ENCODE measurements around the gene POLDIP2. TPM values are rescaled to one million over a fixed set of nuclear protein-coding genes. Genes with fewer than 3 reads are reported as not detected.

POLDIP2 gene
- polyA plus RNA-seq, 5 donors = 56.2 to 68.3 (median 58.9) TPM

DNA sequence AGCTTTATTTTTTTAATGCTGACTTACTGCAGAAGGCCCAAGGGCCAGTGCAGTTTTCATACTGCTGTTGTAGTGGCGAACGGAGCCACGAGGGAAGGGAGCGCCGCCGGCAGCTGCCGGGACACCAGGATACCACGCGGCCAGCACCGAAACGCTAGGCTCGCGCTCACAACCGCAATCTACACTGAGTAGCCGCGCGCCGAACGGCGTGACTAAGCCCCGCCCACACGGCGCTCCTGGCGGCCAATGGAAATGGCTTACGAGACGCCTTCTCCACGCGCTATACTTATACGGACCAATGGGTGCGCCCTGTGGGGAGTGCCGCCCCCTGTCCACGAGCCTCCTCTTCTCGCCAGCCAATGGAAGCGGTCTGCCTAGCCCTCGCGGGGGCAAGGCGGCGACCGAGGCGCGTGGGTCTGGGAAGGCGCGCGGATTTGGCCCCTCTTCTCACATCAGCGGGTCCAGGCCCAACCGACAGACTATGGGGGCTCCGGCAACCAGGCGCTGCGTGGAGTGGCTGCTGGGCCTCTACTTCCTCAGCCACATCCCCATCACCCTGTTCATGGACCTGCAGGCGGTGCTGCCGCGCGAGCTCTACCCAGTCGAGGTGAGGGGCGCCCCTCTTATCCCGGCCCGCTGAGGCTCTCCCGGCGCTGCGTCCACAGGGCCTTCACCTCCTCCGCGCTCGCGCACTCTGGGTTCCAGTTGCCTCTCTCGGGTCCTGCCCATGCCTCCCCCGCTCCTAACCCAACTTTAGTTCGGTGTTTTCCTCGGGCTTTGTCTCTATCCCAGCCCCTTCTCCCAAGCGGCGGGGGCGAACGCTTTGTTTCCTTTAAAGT, 38.3 kb downstream of the POLDIP2 start, which contains the start of gene TMEM97:
Gene TMEM97 (plus strand): TSS at position 442 of the 839 bp plus-strand sequence. CDS start 40 bp downstream, at position 482.
- peak; percentile 93 for DNase-seq

DNA sequence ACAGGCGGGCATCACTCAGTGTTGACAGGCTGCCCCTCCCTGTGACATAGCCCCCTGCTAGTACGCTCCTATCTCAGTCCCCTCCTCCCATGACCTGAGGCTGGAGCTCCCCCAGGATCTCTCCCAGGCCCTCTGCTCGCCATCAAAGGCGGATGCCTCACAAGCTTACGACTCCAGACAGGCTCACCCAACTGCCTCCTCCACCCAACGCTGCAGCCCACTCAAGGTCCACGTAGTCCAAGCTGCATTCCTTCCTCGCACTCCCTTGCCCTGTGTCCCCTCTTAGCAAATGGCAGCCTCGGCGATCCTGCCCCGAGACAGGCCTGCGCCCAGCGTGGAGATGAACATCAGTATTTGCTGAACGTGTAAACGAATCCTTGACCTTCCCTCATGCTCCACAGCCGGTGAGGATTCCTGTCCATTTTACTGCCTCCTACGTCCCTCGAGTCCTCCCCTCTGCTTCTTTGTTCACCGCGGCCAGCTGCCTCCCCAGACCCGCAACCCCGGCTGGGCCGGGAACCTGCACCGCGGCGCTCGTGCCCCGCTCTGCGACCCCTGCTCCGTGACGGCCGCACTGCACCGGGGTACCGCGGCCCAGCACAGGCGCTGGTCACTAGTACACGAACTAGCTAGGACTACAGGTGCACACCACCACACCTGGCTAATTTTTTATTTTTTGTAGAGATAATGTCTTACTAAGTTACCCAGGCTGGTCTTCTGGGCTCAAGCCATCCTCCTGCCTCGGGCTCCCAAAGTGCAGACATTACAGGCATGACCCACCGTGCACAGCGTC, 39.2 kb downstream of the POLDIP2 start:
- DNase-seq = no peak

DNA sequence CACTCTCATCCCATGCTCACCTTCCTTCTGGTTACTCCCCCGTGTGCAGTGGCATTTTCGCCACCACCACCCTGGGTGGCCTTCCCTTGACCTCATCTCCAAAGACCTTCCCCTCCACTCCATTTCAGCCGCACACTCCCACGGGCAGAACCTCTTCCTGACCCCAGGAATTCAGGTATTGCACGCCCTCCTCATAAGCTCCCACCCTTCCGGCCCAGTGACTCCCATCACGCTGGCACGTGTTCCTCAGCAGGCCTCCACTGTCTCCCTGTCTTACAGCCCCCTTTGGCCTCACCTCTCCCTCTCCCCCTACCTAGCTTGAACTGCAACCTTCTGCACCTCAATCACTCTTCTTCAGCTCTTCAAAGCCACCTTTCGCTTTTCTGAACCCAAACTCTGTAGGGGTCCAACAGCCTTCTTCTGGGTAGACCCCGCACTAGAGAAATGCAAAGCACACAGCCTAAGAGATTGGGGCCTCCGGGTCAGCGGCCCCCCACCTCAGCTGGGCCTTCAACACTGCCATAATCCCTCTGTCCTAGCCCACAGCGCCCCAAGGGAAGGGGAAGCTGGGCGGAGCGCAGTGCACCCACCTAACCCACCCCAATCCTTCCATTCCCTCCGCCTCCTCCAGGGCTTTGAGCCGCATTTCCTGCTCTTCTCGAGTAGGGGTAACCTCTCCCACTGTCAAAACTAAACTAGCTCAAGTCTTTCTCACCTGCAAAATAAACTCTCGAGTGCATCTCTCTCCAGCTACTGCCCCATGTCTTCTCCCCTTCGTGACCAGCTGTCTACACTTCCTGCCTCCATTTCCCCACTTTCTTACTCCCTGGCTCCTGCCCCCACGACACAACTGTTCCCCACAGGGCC, 40.0 kb downstream of the POLDIP2 start:
- DNase-seq = no peak

DNA sequence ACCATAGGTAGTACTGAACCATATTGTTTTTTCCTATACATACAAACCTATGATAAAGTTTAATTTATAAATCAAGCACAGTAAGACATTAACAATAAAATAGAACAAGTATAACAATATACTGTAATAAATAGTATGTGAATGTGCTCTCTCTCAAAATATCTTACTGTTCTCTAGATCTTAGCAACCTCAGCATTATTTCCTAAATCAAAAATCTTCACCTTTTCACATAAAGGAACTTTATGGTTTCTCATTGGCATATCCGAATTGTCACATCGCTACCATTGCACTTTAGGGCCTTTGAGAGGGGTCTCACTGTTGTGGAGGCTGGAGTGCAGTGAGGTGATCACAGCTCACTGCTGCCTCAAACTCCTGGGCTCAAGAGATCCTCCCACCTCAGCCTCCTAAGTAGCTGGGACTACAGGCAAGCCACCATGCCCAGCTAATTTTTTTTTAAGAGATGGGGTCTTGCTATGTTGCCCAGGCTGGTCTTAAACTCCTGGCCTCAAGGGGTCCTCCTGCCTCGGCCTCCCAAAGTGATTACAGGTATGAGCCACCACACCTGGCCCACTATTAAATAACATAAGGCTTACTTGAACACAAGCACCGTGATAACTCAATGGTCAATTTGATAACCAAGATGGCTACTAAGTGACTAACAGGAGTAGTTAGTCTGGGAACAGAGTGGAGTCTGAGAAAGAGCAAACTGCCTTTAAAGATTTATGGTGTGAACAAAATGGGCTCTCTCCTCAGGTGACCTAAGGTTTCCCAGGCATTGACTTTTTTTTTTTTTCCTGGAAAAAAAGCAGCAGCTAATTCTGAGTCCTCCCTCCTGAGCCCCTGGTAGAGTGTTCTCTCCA, 41.3 kb downstream of the POLDIP2 start:
- no peak for DNase-seq

DNA sequence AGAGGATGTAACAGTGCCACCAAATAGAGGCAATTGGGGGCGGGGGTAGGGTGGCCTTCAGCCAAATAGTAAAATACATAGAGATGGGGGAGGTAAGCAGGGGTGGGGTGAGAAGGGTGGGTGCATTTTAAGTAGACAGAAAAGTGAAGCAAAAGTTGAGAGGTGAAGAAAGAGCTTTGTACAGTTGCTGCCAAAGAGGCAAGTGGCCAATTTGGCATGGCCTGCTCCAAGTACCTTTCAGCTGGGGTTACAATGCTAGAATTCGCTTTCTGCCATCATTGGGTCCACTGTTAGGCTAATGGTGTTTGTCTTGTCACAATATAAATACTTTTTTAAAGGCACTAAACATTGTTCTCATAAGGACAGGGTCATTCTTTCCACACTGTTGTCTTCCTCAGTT, 43.5 kb downstream of the POLDIP2 start:
- DNase-seq = no peak

DNA sequence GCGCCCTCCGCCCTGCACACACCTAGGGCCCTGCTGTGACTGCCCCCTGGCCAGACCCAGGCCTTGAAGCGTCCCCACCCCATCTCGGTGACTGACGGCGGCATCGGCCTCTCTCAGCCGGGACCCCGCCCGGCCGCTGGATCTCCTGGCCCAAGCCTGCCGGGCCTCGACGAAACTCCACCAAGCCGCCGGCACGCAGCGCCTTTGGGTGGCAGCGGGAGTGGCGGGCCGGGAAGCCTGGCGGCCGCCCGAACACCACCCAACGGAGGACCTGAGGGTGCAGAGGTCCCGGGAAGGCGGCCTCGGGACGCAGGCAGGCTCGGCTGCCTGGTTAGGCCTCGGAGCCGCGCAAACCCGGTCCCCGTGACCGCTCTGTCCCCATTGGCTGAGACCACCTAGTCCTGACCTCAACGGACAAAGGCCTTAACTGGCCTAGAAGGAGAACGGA, 50.3 kb downstream of the POLDIP2 start:
- no peak for DNase-seq

DNA sequence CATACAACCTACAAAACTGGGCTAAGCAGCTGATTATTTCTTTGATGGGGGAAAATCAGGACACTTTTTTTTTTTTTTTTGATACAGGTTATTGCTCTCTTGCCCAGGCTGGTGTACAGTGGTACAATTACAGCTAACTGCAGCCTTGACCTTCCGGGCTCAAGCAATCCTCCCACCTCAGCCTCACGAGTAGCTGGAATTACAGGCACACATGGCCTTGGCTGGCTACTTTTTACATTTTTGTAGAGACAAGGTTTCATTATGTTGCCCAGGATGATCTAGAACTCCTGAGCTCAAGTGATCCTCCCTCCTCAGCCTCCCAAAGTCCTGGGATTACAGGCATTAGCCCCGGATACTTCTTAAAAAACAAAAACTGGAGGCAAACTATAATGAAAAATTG, 58.9 kb downstream of the POLDIP2 start:
- DNase-seq = no peak

Other genes starting within 250 kb of the POLDIP2 start
- gene TMEM97, start 38.3 kb downstream of the POLDIP2 start, polyA plus RNA-seq (ENCODE audit: insufficient read depth in 1 of 5, insufficient read length in 5 of 5, low replicate concordance in 1 of 5) = 10 to 100 TPM; 41.2 to 46.7 (median 42.3) TPM
- 10 to 100 TPM; 54.2 to 62.2 (median 57.6) TPM for gene IFT20, start 22.1 kb downstream of the POLDIP2 start, polyA plus RNA-seq (ENCODE audit: insufficient read depth in 1 of 5, insufficient read length in 5 of 5, low replicate concordance in 1 of 5)
- gene TNFAIP1, start 21.8 kb downstream of the POLDIP2 start, polyA plus RNA-seq (ENCODE audit: insufficient read depth in 1 of 5, insufficient read length in 5 of 5, low replicate concordance in 1 of 5) = 10 to 100 TPM; 32.2 to 42.1 (median 36.2) TPM
- gene SEBOX, start 7.7 kb upstream of the POLDIP2 start, polyA plus RNA-seq (ENCODE audit: insufficient read depth in 1 of 5, insufficient read length in 5 of 5, low replicate concordance in 1 of 5) = not detected
- 10 to 100 TPM in 1 of 5 donors, under 1 TPM in 4; 0.35 to 11.6 (median 0.51) TPM for gene VTN, start 12.8 kb upstream of the POLDIP2 start, polyA plus RNA-seq (ENCODE audit: insufficient read depth in 1 of 5, insufficient read length in 5 of 5, low replicate concordance in 1 of 5)
- 10 to 100 TPM in 4 of 5 donors, 1 to 10 TPM in 1; 8.5 to 13.4 (median 12.0) TPM for gene SARM1, start 14.2 kb upstream of the POLDIP2 start, polyA plus RNA-seq (ENCODE audit: insufficient read depth in 1 of 5, insufficient read length in 5 of 5, low replicate concordance in 1 of 5)
- gene SLC46A1, start 48.7 kb upstream of the POLDIP2 start, polyA plus RNA-seq (ENCODE audit: insufficient read depth in 1 of 5, insufficient read length in 5 of 5, low replicate concordance in 1 of 5) = 10 to 100 TPM in 1 of 5 donors, 1 to 10 TPM in 4; 6.4 to 10.8 (median 9.4) TPM
- gene SLC13A2, start 116.1 kb upstream of the POLDIP2 start, polyA plus RNA-seq (ENCODE audit: insufficient read depth in 1 of 5, insufficient read length in 5 of 5, low replicate concordance in 1 of 5) = under 1 TPM in 4 of 5 donors, not detected in 1; 0.14 to 0.48 (median 0.30) TPM
- under 1 TPM in 4 of 5 donors, not detected in 1; 0.06 to 0.19 (median 0.16) TPM for gene FOXN1, start 148.8 kb upstream of the POLDIP2 start, polyA plus RNA-seq (ENCODE audit: insufficient read depth in 1 of 5, insufficient read length in 5 of 5, low replicate concordance in 1 of 5)
- 10 to 100 TPM; 28.4 to 44.4 (median 36.3) TPM for gene UNC119, start 195.1 kb upstream of the POLDIP2 start, polyA plus RNA-seq (ENCODE audit: insufficient read depth in 1 of 5, insufficient read length in 5 of 5, low replicate concordance in 1 of 5)
- 10 to 100 TPM; 58.7 to 66.9 (median 62.7) TPM for gene PIGS, start 214.0 kb upstream of the POLDIP2 start, polyA plus RNA-seq (ENCODE audit: insufficient read depth in 1 of 5, insufficient read length in 5 of 5, low replicate concordance in 1 of 5)
- gene ALDOC, start 219.4 kb upstream of the POLDIP2 start, polyA plus RNA-seq (ENCODE audit: insufficient read depth in 1 of 5, insufficient read length in 5 of 5, low replicate concordance in 1 of 5) = 10 to 100 TPM; 16.1 to 21.6 (median 20.2) TPM
- gene SPAG5, start 241.5 kb upstream of the POLDIP2 start, polyA plus RNA-seq (ENCODE audit: insufficient read depth in 1 of 5, insufficient read length in 5 of 5, low replicate concordance in 1 of 5) = 10 to 100 TPM; 35.5 to 80.1 (median 66.1) TPM